Right cardiac atrium (tissue), 5 donors: ENCODE measurements around the gene CNST. TPM values are rescaled to one million over a fixed set of nuclear protein-coding genes. Genes with fewer than 3 reads are reported as not detected.
"Not testable (repeated sequence)": the region's sequence is repeated elsewhere in the genome, so short reads cannot be mapped to it uniquely, and the experiment has no call there.

ENCODE experiments used
- ATAC-seq, 2 donors: fragments of 200-7000 bp; cut with Tn5 transposase; one replicate each; pipeline versions ENCODE4 v1.8.0 to v1.9.1; 2020; ENCODE audit warnings: moderate library complexity in 2 of 2, mild to moderate bottlenecking in 1 of 2
- DNase-seq, 3 donors: peaks; one replicate each; pipeline ENCODE4 v3.0.0-alpha.2; 2020
- H3K27ac ChIP-seq: one replicate; pipeline ENCODE4 v1.5.1; 2013; ENCODE audit warnings: mild to moderate bottlenecking, low read length, control low read depth, moderate library complexity
- H3K27me3 ChIP-seq: one replicate; pipeline ENCODE4 v1.6.1; 2013; ENCODE audit not compliant: control insufficient read depth, insufficient read depth
- H3K4me1 ChIP-seq: one replicate; pipeline ENCODE4 v1.6.1; 2013; ENCODE audit warnings: low read length; ENCODE audit not compliant: control insufficient read depth, insufficient read depth
- H3K4me3 ChIP-seq: one replicate; pipeline ENCODE4 v1.5.1; 2013; ENCODE audit warnings: low read length, control low read depth
- H3K9me3 ChIP-seq: one replicate; pipeline ENCODE4 v1.6.1; 2013; ENCODE audit warnings: low read length; ENCODE audit not compliant: control insufficient read depth
- WGBS: extraction: QIAGEN DNeasy Blood & Tissue Kit; methylation state at CpG from one replicate; pipeline ENCODE4 v1.1.7; 2013; 5-methylcytosine and 5-hydroxymethylcytosine counted together
- intact Hi-C, 4 donors: fragments of 100-400 bp; cut with DNase I; formaldehyde crosslinking; loops; one replicate each; pipeline versions ENCODE4 v1.11.0 to v1.14.0; 2022 to 2023
- polyA plus RNA-seq: library from polyadenylated mRNA; stranded (reverse); fragments of 200-250 nt; gene quantifications from one replicate; pipeline ENCODE4 v1.2.3, GENCODE V29; 2013
- total RNA-seq, 4 donors: library from RNA; stranded (reverse); fragmentation: NEBNext Ultra II Directional; extraction: Animal tissue kit (Norgen Biotek cat#: 25700); gene quantifications; one replicate each; pipeline ENCODE4 v1.2.1, GENCODE V29; 2021
- donor health status: healthy with polysubstance abuse.
- donor health status: DM: no; HTN: yes; CAD: no.
- donor health status: DM: no; HTN: no; CAD: no.
- donor health status: DM: no; HTN: yes; CAD: no; lungs with severe emphysema.
- donor health status: DM: yes; HTN: yes; CAD: no.

Gene CNST
- total and polyA plus RNA-seq, 5 donors: 7.3 to 32.6 (median 19.7) TPM

GRCh38 chr1:246602194-246602593 is 35.9 kb downstream of the CNST start:
- H3K27me3 ChIP-seq: no peaks in the 10 kb centered on the region
- DNase-seq (no peak), ATAC-seq (no peak)
- H3K9me3 ChIP-seq: no peaks in the 10 kb centered on the region
- H3K4me1 ChIP-seq: peaks cover 6% of the 10 kb centered on the region
- intact Hi-C loops: no loop called here
- no peak overlapping the region for H3K4me3 ChIP-seq
- 90% methylated on average over 3 of the region's 3 CpGs for WGBS
- no peak overlapping the region for H3K27ac ChIP-seq

DNA sequence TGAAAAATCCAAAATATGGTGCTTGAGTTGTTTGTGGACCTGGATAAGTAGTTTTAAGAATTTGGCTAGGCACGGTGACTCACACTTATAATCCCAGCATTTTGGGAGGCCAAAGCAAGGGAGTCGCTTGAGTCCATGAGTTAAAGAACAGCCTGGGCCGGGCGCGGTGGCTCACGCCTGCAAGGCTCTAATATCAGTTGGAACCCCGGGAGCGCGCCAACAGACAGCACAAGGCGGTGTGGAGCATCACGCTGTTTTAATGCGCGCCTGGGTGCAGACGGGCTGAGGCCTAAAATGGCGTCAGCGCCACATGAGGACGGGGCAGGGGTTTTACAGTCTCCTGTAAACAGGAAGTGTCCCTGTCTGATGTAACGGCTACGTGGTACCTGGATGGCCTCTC is 39.0 kb downstream of the CNST start:
- H3K9me3 ChIP-seq, DNase-seq, H3K4me3 ChIP-seq, H3K27ac ChIP-seq, ATAC-seq, intact Hi-C loops, H3K27me3 ChIP-seq, H3K4me1 ChIP-seq: not testable (repeated sequence)
- 97% methylated on average over 19 of the region's 19 CpGs for WGBS

DNA sequence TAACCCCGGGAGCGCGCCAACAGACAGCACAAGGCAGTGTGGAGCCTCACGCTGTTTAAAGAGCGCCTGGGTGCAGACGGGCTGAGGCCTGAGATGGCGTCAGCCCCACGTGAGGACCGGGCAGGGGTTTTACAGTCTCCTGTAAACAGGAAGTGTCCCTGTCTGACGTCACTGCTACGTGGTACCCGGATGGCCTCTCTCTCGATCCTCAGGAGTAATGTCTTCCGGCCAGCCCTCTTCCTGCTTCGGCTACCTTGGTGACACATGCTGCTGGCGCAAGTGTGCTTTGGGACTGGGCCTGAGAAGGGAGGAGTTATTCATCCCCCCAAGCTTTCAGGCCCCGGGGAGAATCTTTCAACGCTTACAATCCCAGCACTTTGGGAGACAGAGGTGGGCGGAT is 41.2 kb downstream of the CNST start:
- H3K27ac ChIP-seq: no peak overlapping the region
- no peak for ATAC-seq
- no peaks in the 10 kb centered on the region for H3K4me1 ChIP-seq
- intact Hi-C loops: no loop called here
- H3K27me3 ChIP-seq: no peaks in the 10 kb centered on the region
- no peak for DNase-seq
- H3K9me3 ChIP-seq: no peaks in the 10 kb centered on the region
- 82% methylated on average over 19 of the region's 19 CpGs for WGBS
- no peak overlapping the region for H3K4me3 ChIP-seq

GRCh38 chr1:246608616-246609376 is 42.5 kb downstream of the CNST start:
- intact Hi-C loops: no loop called here

DNA sequence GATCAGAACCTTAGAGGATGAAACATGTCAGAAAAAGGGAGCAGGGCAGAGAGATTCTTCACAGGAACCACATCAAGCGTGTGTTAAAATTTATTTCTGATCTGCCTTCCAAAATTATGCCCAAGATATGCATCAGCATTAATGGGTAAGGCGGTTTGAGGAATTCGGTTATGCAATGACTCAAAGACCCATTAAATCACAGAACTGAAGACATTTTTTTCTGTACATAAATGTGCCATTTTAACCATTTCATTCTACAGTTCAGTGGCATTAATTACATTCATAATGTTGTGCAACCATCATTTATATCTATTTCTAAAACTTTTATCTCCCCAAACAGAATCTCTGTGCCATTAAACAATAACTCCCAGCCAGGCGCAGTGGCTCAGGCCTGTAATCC is 43.4 kb downstream of the CNST start:
- Histone ChIP-seq H3K9me3 (no peaks in the 10 kb centered on the region), H3K27me3 (no peaks in the 10 kb centered on the region), H3K4me3 (no peak overlapping the region), H3K27ac (no peak overlapping the region), H3K4me1 (no peaks in the 10 kb centered on the region)
- intact Hi-C loops: no loop called here
- 78% methylated on average over 4 of the region's 4 CpGs for WGBS
- DNase-seq (no peak), ATAC-seq (no peak)

More at GRCh38 chr1:246608616-246609376, 42.5 kb downstream of the CNST start:
- Histone ChIP-seq H3K27me3 (no peaks in the 10 kb centered on the region), H3K27ac (peak overlapping the region; percentile 66), H3K9me3 (no peaks in the 10 kb centered on the region), H3K4me3 (no peak overlapping the region), H3K4me1 (no peaks in the 10 kb centered on the region)
- 40% methylated on average over 18 of the region's 18 CpGs for WGBS
- DNase-seq (peak; percentile 65 to 78 (median 73)), ATAC-seq (peak; percentile 91 to 95)

DNA sequence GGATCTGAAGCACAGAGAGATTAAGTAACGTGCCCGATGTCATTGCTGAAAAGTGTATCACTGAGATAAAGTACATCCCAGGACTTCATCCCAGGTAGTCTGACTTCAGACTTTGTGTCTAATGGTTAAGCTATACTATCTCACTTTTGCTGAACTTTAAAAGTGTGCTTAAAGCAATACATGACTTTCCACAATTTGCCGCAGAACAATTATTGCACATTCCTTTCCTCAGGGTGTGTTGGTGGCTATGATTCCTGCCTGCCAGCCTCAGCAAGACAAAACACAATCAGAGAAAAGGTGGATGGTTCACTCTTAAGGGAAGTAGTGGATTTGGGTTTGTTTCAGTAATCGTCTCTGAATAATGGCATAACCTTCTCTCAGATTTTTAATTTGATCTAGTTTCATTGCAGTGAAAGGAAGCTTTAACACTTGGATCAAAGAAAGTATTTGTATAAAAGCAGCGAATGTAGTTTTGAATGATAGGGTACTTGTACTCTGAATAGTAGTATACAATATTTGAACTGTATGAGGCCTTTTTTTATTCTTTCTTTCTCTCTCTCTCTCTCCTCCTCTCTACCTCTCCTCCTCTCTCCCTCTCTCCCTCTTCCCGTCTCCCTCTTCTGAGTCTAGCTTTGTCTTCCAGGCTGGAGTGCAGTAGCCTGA is 47.0 kb downstream of the CNST start:
- ATAC-seq: no peak
- no peak overlapping the region for H3K4me3 ChIP-seq
- no peaks in the 10 kb centered on the region for H3K27me3 ChIP-seq
- H3K9me3 ChIP-seq: no peaks in the 10 kb centered on the region
- intact Hi-C loops: no loop called here
- H3K4me1 ChIP-seq: no peaks in the 10 kb centered on the region
- 77% methylated on average over 6 of the region's 6 CpGs for WGBS
- no peak for DNase-seq
- H3K27ac ChIP-seq: no peak overlapping the region

DNA sequence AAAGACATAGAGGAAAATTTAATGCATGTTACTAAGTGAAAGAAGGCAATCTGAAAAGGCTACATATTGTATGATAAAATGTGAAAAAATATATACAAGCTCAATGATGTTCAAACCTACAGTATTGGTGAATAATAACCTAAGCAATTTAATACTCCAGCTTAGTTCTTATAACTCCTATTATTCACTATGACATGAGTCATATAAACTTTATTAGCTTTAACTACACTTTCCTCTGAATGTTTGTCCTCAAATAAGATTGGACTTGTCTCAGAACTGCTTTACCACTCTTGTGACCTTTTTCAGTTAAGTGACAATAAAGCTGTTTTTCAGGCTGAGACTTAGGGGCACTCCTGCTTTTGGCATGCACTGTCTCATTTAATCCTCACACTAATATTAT is 50.9 kb downstream of the CNST start:
- Histone ChIP-seq H3K4me3 (no peak overlapping the region), H3K27me3 (no peaks in the 10 kb centered on the region), H3K4me1 (no peaks in the 10 kb centered on the region), H3K27ac (peak overlapping the region; percentile 58), H3K9me3 (no peaks in the 10 kb centered on the region)
- ATAC-seq (no peak), DNase-seq (no peak)
- intact Hi-C loops: no loop called here

DNA sequence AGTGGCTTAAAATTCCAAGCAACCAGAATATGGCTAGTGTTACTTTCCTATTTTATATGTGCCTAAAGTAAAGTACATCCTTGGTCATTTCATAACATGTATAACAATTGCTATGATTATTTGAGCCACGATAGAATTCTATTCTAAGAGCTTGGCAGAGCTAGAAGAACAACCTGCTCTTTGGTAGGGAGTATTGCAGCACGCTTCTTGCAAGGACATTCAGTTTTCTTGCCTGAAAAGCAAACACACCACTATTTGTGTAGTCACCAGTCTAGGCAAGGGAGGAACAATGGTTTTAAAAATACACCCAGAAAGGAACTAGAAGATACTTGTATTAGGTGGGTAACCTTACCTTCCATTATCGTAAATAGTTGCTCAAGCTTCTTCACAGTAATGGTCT is 51.5 kb downstream of the CNST start:
- H3K27ac ChIP-seq: no peak overlapping the region
- H3K27me3 ChIP-seq: no peaks in the 10 kb centered on the region
- intact Hi-C loops: no loop called here
- ATAC-seq: peak; percentile 55 to 75
- no peak for DNase-seq
- H3K9me3 ChIP-seq: no peaks in the 10 kb centered on the region
- H3K4me1 ChIP-seq: no peaks in the 10 kb centered on the region
- WGBS: 74% methylated on average over 3 of the region's 3 CpGs
- H3K4me3 ChIP-seq: no peak overlapping the region

- H3K4me3 ChIP-seq: no peak overlapping the region
Observed at GRCh38 chr1:246618240-246618808, 52.1 kb downstream of the CNST start.

DNA sequence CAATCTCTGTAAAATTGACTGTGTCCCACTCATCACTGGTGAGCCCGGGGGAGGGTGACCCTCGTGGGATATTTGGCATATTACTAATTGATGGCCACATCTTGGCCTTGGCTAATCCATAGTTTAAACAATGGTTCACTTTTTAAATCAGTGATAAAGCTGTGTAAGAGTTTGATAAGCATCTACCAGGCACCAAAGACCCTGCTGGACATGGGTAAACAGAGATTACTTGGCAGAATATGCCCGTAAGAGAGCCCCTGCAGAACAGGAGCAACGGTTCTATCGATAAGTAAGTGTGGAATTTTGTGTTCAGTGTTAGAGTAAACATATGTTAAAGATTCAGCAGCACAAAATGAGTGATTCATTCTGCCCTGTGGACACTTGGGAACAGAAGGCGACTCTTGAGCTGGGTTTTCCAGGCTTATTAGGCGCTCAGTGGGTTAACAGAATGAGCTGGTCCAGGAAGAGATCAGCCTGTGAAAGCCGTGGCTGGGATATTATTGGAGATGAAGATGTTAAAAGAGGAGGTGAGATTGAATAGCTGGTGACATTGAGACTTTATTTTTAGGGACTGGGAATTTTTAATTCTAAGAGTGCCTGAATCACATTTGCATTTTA is 55.9 kb downstream of the CNST start:
- Histone ChIP-seq H3K27me3 (no peaks in the 10 kb centered on the region), H3K4me1 (no peaks in the 10 kb centered on the region), H3K9me3 (no peaks in the 10 kb centered on the region), H3K4me3 (no peak overlapping the region), H3K27ac (peak overlapping the region; percentile 52)
- intact Hi-C loops: no loop called here
- DNase-seq (no peak), ATAC-seq (peak in 1 of 2 donors; percentile 53)
- 64% methylated on average over 8 of the region's 8 CpGs for WGBS

More at GRCh38 chr1:246618240-246618808, 52.1 kb downstream of the CNST start:
- intact Hi-C loops: no loop called here
- no peaks in the 10 kb centered on the region for H3K4me1 ChIP-seq
- WGBS: 82% methylated on average over 4 of the region's 4 CpGs
- H3K9me3 ChIP-seq: no peaks in the 10 kb centered on the region
- DNase-seq (no peak), ATAC-seq (no peak)
- no peaks in the 10 kb centered on the region for H3K27me3 ChIP-seq
- H3K27ac ChIP-seq: no peak overlapping the region

- Histone ChIP-seq H3K4me1 (no peaks in the 10 kb centered on the region), H3K27me3 (no peaks in the 10 kb centered on the region), H3K9me3 (no peaks in the 10 kb centered on the region), H3K4me3 (no peak overlapping the region), H3K27ac (no peak overlapping the region)
- DNase-seq: no peak
- intact Hi-C loops: no loop called here
- 70% methylated on average over 5 of the region's 5 CpGs for WGBS
- no peak for ATAC-seq
Observed at GRCh38 chr1:246624091-246624490, 57.8 kb downstream of the CNST start.
